ENCODE data around the gene RAD51B.

The RAD51B gene

DNA sequence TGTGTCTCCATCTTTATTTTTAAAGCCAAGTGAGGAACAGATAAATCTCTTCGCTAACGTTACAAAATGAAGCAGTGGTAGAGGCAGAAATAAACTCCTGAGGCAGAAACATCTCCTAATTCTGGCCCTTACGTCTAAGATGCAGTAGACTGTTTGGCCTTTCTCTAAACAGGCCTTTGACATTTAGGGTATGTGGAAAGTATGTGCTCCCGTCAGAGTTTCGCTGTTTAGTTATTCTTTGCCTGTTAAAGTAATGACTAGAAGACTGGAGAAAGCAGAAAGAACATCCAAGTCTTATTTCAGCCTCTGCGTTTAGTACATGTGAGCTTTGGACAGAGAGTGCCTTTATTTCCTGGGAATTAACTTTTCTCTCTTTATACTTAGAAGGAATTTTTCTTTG is 216.6 kb downstream of the RAD51B start:
- no peak for DNase-seq (ENCODE audit: low read depth)
- TF ChIP-seq, protein P1, sequence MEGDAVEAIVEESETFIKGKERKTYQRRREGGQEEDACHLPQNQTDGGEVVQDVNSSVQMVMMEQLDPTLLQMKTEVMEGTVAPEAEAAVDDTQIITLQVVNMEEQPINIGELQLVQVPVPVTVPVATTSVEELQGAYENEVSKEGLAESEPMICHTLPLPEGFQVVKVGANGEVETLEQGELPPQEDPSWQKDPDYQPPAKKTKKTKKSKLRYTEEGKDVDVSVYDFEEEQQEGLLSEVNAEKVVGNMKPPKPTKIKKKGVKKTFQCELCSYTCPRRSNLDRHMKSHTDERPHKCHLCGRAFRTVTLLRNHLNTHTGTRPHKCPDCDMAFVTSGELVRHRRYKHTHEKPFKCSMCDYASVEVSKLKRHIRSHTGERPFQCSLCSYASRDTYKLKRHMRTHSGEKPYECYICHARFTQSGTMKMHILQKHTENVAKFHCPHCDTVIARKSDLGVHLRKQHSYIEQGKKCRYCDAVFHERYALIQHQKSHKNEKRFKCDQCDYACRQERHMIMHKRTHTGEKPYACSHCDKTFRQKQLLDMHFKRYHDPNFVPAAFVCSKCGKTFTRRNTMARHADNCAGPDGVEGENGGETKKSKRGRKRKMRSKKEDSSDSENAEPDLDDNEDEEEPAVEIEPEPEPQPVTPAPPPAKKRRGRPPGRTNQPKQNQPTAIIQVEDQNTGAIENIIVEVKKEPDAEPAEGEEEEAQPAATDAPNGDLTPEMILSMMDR (IDR thresholded peaks at IDR 0.05; ENCODE audit: insufficient read depth, low read depth, low read length, missing control alignments) = no peak
- H3K4me3 ChIP-seq (ENCODE audit: low read depth, low read length) = no peak overlapping the region

DNA sequence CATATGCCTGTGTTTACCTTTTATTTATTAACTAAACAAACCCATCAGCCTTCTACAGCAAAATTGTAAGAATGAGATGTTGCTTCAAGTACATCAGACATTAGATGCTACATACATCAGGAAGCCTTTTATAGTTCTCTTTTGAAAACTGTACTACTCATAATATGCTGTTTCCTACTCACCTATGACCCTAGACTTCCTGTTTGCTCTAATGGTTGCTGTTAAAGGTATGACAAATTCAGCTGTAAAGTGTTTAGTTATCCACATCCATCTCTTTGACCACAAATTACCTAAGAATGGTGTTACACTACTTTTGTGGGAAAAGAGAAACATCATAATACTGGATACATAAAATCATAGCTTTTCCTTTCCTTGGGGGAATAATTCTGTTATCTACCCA is 220.0 kb downstream of the RAD51B start:
- H3K4me3 ChIP-seq (ENCODE audit: low read depth, low read length) = no peak overlapping the region
- TF ChIP-seq, protein P1 (IDR thresholded peaks at IDR 0.05; ENCODE audit: insufficient read depth, low read depth, low read length, missing control alignments) = no peak
- peak; percentile 1 for DNase-seq (ENCODE audit: low read depth)

DNA sequence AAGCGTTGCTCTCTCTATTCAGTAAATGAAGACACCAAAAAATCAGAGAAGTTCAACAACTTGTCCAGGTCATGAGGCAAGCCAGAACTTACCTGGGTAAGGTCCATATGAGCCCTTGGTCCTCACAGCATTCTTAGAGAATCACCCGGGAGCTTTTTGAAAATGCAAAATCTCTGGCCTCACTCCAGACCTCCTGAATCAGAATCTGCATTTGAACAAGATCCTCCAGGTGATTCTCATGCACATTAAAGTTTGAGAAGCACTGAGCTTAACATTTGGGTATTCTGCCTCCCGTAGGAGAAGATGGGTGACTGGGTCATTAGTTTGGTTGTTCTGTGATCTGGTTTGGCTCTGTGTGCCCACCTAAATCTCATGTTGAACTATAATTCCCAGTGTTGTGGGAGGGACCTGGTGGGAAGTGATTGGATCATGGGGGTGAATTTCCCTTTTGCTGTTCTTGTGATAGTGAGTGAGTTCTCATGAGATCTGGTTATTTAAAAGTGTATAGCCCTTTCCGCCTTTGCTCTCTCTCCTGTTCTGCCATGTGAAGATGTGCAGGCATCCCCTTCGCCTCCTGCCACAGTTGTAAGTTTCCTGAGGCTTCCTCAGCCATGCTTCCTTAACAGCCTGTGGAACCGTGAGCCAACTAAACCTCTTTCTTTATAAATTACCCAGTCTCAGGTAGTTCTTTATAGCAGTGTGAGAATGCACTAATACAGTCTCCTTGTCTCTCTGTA is 221.2 kb downstream of the RAD51B start:
- TF ChIP-seq, protein P1 (IDR thresholded peaks at IDR 0.05; ENCODE audit: insufficient read depth, low read depth, low read length, missing control alignments) = no peak
- H3K4me3 ChIP-seq (ENCODE audit: low read depth, low read length) = no peak overlapping the region
- DNase-seq (ENCODE audit: low read depth) = no peak

DNA sequence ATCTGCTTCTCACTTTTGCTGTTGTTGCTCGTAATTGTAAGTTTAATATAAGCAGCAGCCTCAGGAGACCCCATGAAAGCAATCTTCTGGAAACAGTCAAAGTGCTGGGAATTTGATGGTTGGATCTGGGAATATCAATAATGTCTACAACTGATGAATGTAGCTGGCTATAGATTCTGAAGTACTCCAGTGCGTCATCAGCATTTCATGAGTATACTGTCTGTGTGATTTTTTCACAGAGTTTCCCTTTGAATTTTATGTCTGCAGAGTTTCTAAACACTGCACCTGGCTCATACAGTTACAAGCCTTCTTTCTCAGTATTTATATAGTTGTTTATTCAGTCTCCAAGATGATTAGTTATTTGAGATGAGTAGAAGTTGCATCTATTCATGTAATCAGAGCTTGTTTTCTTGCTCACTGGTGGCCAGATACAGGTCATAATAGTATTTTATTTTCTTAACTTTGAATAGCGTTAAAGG is 222.3 kb downstream of the RAD51B start:
- H3K4me3 ChIP-seq (ENCODE audit: low read depth, low read length) = no peak overlapping the region
- TF ChIP-seq, protein P1 (IDR thresholded peaks at IDR 0.05; ENCODE audit: insufficient read depth, low read depth, low read length, missing control alignments) = no peak
- DNase-seq (ENCODE audit: low read depth) = no peak

DNA sequence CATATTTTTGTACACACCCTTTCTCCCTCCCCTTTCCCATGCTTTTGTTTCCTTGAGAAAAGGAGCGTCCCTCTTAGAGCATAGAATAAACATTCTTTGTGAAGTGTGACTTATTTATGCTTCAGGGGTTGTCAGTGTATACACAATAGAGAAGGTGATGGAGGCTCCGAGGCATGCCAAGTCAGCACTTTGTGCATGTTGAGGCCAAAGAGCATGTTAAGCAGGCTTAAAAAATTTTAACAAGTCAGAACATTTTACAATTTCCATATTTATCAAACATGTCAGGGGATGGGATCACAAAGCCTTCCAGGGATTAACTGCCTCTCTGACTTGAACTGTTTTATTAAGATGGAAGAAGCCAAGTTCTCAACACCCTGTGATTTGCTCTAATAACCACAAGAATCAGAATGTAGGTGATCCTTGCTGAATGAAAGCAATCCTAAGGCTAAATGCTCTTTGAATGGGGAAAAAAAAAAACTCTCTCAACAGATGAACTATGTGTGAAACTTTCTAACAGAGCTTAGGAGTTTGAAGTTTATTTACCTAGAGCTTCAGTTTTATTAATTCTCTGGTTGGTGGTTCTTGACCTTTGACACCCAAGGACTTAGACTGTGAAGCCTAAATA is 223.1 kb downstream of the RAD51B start:
- no peak for DNase-seq (ENCODE audit: low read depth)
- TF ChIP-seq, protein P1 (IDR thresholded peaks at IDR 0.05; ENCODE audit: insufficient read depth, low read depth, low read length, missing control alignments) = no peak
- H3K4me3 ChIP-seq (ENCODE audit: low read depth, low read length) = no peak overlapping the region

DNA sequence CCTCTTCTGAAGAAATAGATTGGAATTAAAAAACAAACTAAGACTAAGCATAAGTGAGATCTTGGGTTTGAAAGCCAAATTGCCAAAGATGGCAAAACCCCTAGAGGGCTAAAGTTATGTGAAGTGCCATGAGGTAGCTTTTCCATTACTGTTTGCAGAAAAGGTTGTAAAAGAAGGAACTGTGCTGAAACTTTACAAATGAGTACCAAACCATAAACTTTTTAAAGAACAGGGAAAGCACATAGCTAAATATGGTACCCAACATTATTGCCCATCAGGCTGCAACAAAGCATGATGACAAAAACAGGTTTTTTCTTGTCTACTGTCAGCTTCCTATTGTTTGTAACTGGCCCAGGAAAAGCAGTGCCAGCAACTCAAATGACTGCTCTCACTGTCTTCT is 224.2 kb downstream of the RAD51B start:
- TF ChIP-seq, protein P1 (IDR thresholded peaks at IDR 0.05; ENCODE audit: insufficient read depth, low read depth, low read length, missing control alignments) = no peak
- no peak overlapping the region for H3K4me3 ChIP-seq (ENCODE audit: low read depth, low read length)
- DNase-seq (ENCODE audit: low read depth) = no peak

Data from GM12865 (cell line).